Measurements from ENCODE around the gene AGK. TPM values are rescaled to one million over a fixed set of nuclear protein-coding genes. Genes with fewer than 3 reads are reported as not detected.

AGK gene
- total RNA-seq, 1 experiment from 2014 or later = 32.2 TPM

GRCh38 chr7:141519623-141520022, 31.6 kb upstream of the AGK start:
- ChIA-PET CTCF (interaction anchor here (0.9 to 1.5 kb wide), 2 partner anchors 135 to 448 kb away, joined by 3 read pairs; no protein-coding TSS in a partner anchor), POLR2A (no interaction called here)
- no peak for TF ChIP-seq KAT7 (CRISPR knock-in tag; IDR thresholded peaks at IDR 0.05; ENCODE audit: borderline replicate concordance)
- Mint-ChIP-seq H3K4me3 (no peak overlapping the region), H3K36me3 (peaks cover 47% of the 10 kb centered on the region), H3K27ac (no peak overlapping the region), H3K27me3 (ENCODE audit: low read depth) (peaks cover 3% of the 10 kb centered on the region; the same call in 1 of the 2 replicates), H3K4me1 (peaks cover 4% of the 10 kb centered on the region), H3K9me3 (peaks cover 23% of the 10 kb centered on the region)
- no peak for DNase-seq (ENCODE audit: low spot score)
- no peak for ATAC-seq

- Mint-ChIP-seq H3K4me3 (no peak overlapping the region), H3K9me3 (peaks cover 24% of the 10 kb centered on the region), H3K36me3 (peaks cover 39% of the 10 kb centered on the region), H3K4me1 (peaks cover 13% of the 10 kb centered on the region), H3K27me3 (ENCODE audit: low read depth) (no peaks in the 10 kb centered on the region), H3K27ac (no peak overlapping the region)
- ATAC-seq (no peak), DNase-seq (ENCODE audit: low spot score) (no peak)
- no peak for TF ChIP-seq IRF2 (CRISPR knock-in tag; IDR thresholded peaks at IDR 0.05; ENCODE audit: borderline replicate concordance, low read depth)
- no peak for TF ChIP-seq ZNF416 (CRISPR knock-in tag; IDR thresholded peaks at IDR 0.05)
- no peak for TF ChIP-seq ZNF232 (CRISPR knock-in tag; IDR thresholded peaks at IDR 0.05)
- no peak for TF ChIP-seq ZNF512 (CRISPR knock-in tag; IDR thresholded peaks at IDR 0.05; ENCODE audit: borderline replicate concordance)
- TF ChIP-seq MLX (CRISPR knock-in tag; IDR thresholded peaks at IDR 0.05) = no peak
- no peak for TF ChIP-seq ESRRA (CRISPR knock-in tag; IDR thresholded peaks at IDR 0.05; ENCODE audit: borderline replicate concordance)
- no peak for TF ChIP-seq EMX1 (CRISPR knock-in tag; IDR thresholded peaks at IDR 0.05)
- no peak for TF ChIP-seq GRHL2 (CRISPR knock-in tag; IDR thresholded peaks at IDR 0.05; ENCODE audit: insufficient replicate concordance, severe bottlenecking)
- no peak for TF ChIP-seq MXD4 (CRISPR knock-in tag; IDR thresholded peaks at IDR 0.05; ENCODE audit: borderline replicate concordance)
- POLR2A ChIA-PET = interaction anchor here (0.6 kb wide), 1 partner anchor 231 kb away, joined by 6 read pairs; no protein-coding TSS in a partner anchor
- CTCF ChIA-PET = no interaction called here
Observed at GRCh38 chr7:141522657-141523342, 28.4 kb upstream of the AGK start.

GRCh38 chr7:141525973-141526514, 25.2 kb upstream of the AGK start:
- no peak overlapping the region for H3K27ac Mint-ChIP-seq

More at GRCh38 chr7:141525973-141526514, 25.2 kb upstream of the AGK start:
- Mint-ChIP-seq H3K4me1 (peaks cover 13% of the 10 kb centered on the region), H3K9me3 (peaks cover 6% of the 10 kb centered on the region), H3K36me3 (peaks cover 16% of the 10 kb centered on the region), H3K27me3 (ENCODE audit: low read depth) (no peaks in the 10 kb centered on the region), H3K4me3 (no peak overlapping the region)
- ATAC-seq (no peak), DNase-seq (ENCODE audit: low spot score) (no peak)
- TF ChIP-seq SOX15 (CRISPR knock-in tag; IDR thresholded peaks at IDR 0.05) (no peak), ZSCAN18 (CRISPR knock-in tag; IDR thresholded peaks at IDR 0.05) (no peak), SP1 (CRISPR knock-in tag; conservative IDR thresholded peaks at IDR 0.05) (no peak), MAX (CRISPR knock-in tag; IDR thresholded peaks at IDR 0.05) (no peak), ZNF317 (CRISPR knock-in tag; IDR thresholded peaks at IDR 0.05; ENCODE audit: borderline replicate concordance, low read depth) (no peak), CTCF (IDR thresholded peaks at IDR 0.05) (no peak), ZNF263 (CRISPR knock-in tag; IDR thresholded peaks at IDR 0.05; ENCODE audit: low read depth) (no peak), E2F1 (CRISPR knock-in tag; IDR thresholded peaks at IDR 0.05) (no peak)
- ChIA-PET POLR2A (no interaction called here), CTCF (no interaction called here)
